Measurements from ENCODE around the gene UTS2B. TPM values are rescaled to one million over a fixed set of nuclear protein-coding genes. Genes with fewer than 3 reads are reported as not detected.

The UTS2B gene
- total RNA-seq, 1 experiment from 2014 or later = not detected

DNA sequence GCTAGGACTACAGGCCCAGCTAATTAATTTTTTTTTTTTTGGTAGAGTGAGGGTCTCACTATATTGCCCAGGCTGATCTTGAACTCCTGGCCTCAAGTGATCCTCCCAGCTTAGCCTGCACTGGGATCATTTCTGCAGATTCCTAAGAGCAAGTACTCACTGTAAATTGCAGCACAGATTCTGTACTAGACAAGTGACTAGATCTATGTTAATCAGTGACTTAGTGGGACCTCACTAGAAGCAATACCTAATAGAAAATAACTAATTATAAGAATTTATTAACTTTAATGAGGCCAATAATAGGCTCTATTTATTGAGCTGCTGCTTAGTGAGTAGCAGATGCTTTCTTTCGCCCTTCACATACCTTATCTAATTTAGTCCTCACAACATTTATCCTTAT, 10.6 kb upstream of the UTS2B start:
- Histone ChIP-seq H3K36me3 (no peaks in the 10 kb centered on the region), H3K27ac (no peak overlapping the region), H3K27me3 (no peaks in the 10 kb centered on the region), H3K4me3 (no peak overlapping the region), H3K4me1 (no peaks in the 10 kb centered on the region), H3K9me3 (replicated peaks) (no peaks in the 10 kb centered on the region)
- no peak for DNase-seq

DNA sequence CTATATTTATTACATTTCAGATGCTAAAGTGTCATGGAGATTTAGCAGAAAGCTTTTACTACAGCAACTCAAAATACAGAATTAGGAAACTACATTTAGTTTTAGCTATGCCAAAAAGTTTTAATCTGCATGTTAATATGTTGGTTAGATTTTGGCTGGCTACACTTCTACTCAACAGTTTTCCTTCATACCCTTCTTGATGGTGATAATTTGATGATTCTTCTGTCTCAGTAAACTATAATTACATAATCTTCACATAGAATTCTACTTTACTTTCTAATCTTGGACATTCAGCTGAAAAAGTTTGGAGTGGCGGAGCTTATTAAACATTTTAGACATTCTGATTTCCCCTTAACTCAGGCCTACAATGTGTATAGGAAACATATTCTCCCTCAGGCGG, 10.0 kb upstream of the UTS2B start:
- DNase-seq = no peak
- Histone ChIP-seq H3K36me3 (no peaks in the 10 kb centered on the region), H3K4me3 (no peak overlapping the region), H3K27ac (no peak overlapping the region), H3K9me3 (replicated peaks) (no peaks in the 10 kb centered on the region), H3K27me3 (no peaks in the 10 kb centered on the region), H3K4me1 (no peaks in the 10 kb centered on the region)

DNA sequence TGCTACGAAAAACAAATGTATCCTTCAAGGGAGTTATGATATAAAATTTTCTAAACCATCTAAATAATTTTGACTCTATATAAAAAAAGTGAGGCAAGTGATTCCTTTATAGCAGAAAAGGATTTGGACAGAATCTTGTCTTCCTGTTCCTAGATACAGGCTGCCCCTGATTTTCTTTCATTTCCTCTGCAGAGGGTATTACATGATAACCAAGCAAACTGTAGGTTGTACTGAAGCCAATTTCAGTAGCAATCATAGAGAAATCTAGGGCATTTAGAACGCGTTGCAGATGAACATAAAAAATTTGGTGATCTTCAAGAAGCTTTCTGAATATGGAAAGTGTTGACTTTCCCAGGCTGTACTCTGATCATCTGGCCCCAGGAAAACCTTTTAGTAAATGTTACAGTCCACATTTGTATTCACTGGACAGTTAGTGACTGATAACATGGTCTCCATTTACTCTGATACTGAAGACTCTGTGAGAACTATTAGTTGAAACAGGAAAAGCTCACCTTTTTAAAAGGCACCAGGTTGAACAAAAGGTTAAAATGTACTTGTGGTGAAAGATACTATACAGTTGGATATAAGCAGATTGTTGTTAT, 9.1 kb upstream of the UTS2B start:
- Histone ChIP-seq H3K9me3 (replicated peaks) (no peaks in the 10 kb centered on the region), H3K27me3 (no peaks in the 10 kb centered on the region), H3K4me3 (no peak overlapping the region), H3K27ac (no peak overlapping the region), H3K4me1 (no peaks in the 10 kb centered on the region), H3K36me3 (no peaks in the 10 kb centered on the region)
- DNase-seq = no peak

DNA sequence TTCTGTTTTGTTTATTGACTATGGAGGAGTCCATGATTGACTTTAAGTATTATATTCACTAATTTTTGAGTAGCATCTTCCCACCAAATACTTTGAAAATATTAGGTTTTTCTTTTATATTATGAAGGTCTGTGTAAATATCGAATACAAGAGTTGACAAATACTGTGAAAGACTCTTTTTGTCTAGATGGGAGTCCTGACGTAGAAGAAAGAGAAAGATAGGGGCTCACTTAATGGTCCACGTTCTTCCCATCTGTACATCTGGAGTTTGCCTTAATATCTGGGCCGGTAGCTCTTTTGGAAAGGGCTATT, 7.8 kb upstream of the UTS2B start:
- Histone ChIP-seq H3K4me1 (no peaks in the 10 kb centered on the region), H3K27ac (no peak overlapping the region), H3K27me3 (no peaks in the 10 kb centered on the region), H3K9me3 (replicated peaks) (no peaks in the 10 kb centered on the region), H3K4me3 (no peak overlapping the region), H3K36me3 (no peaks in the 10 kb centered on the region)
- DNase-seq = no peak

DNA sequence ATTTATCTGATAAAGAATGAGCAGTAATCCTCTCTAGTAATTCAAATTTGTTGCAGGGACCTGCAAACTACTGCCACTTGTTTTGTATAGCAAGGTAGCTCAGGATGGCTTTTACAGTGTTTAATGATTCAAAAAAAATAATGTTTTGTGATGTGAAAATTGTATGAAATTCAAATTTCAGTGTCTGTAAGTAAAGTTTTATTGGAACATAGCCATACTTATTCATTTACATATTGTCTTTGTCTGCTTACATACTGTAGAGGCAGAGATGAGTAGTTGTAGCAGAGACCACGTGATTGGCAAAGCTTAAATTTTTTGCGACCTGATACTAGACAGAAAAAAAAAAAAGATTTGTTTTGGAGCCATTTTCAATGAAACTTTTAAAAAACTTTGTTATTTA, 6.5 kb upstream of the UTS2B start:
- no peaks in the 10 kb centered on the region for H3K4me1 ChIP-seq
- no peaks in the 10 kb centered on the region for H3K9me3 ChIP-seq (replicated peaks)
- DNase-seq = no peak
- H3K36me3 ChIP-seq = no peaks in the 10 kb centered on the region
- H3K4me3 ChIP-seq = no peak overlapping the region
- H3K27ac ChIP-seq = no peak overlapping the region
- H3K27me3 ChIP-seq = no peaks in the 10 kb centered on the region

DNA sequence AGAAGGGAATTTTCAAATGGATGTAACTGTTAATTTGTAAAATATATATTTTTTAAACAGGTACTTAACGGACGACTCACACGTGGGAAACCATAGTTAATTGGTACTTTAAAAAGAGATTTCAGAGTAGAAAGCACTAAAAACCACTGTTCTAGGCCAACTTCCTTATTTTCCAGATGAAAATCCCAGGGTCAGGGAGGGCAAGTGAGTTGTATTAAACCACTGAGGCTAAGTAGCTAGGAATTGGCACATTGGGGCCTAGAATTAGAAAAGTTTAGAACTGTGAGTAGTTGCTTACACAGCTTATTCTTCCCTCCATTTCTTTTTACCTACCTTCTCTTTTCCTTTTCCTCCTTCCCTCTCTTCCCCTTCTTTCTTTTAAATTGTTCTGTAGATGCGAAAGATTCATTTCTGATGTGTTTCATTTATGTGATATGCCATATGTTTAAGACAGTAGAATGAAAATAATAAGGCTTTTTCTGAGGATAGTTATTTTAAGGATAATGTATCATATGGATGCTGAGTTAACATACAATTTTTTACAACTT, 4.1 kb upstream of the UTS2B start:
- no peak overlapping the region for H3K27ac ChIP-seq
- no peaks in the 10 kb centered on the region for H3K4me1 ChIP-seq
- no peaks in the 10 kb centered on the region for H3K27me3 ChIP-seq
- no peaks in the 10 kb centered on the region for H3K36me3 ChIP-seq
- DNase-seq = no peak
- H3K4me3 ChIP-seq = no peak overlapping the region
- H3K9me3 ChIP-seq (replicated peaks) = no peaks in the 10 kb centered on the region

DNA sequence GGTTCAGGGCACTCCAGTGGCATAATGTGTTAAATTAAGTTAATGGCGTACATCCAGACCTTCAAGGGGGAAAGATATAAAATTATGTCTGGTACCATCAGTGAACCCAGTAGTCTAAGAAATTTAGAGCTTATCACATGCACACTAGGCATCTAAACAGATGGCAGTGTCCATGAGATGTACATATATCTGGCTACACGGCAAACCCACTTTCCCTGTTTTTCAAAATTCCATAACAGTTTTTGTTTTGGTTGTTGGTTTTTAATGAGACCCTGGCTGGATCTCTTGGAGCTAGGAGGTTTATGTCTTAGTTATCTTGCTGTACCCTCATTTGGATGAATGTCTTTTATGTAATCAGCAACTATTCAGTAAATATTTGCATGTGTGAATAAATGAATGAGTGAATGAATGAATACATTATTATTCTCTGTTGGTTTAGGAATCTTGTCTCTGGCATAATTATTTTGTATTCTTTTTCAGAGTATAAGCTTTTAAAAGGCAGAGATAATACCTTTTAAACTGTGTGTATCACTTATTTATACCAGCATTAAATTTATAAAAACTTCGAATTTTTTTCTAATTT, 3.1 kb upstream of the UTS2B start:
- no peaks in the 10 kb centered on the region for H3K9me3 ChIP-seq (replicated peaks)
- no peaks in the 10 kb centered on the region for H3K27me3 ChIP-seq
- H3K27ac ChIP-seq = no peak overlapping the region
- H3K4me3 ChIP-seq = no peak overlapping the region
- no peak for DNase-seq
- H3K4me1 ChIP-seq = no peaks in the 10 kb centered on the region
- H3K36me3 ChIP-seq = no peaks in the 10 kb centered on the region

DNA sequence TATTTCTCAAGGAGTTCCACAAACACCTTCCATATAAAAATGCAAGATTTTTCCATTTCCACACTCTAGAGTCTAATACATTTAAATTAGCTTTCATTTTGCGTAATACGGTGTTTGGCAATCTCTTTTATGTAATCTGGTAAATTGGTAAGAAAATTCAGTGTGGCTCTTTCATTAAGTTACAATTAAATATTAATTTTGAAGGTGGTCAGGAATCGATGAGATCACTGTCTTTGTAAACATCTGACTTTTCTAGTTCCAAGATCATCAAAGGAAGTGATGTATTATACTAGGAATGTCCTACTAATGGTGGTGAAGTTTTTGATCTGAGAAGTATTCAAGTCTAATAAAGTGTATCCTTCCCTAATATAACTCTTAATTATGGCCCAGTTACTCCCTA, 1.1 kb upstream of the UTS2B start:
- Histone ChIP-seq H3K4me3 (peak overlapping the region; percentile 93), H3K9me3 (replicated peaks) (no peaks in the 10 kb centered on the region), H3K27ac (no peak overlapping the region), H3K27me3 (no peaks in the 10 kb centered on the region), H3K4me1 (no peaks in the 10 kb centered on the region), H3K36me3 (no peaks in the 10 kb centered on the region)
- DNase-seq = no peak

DNA sequence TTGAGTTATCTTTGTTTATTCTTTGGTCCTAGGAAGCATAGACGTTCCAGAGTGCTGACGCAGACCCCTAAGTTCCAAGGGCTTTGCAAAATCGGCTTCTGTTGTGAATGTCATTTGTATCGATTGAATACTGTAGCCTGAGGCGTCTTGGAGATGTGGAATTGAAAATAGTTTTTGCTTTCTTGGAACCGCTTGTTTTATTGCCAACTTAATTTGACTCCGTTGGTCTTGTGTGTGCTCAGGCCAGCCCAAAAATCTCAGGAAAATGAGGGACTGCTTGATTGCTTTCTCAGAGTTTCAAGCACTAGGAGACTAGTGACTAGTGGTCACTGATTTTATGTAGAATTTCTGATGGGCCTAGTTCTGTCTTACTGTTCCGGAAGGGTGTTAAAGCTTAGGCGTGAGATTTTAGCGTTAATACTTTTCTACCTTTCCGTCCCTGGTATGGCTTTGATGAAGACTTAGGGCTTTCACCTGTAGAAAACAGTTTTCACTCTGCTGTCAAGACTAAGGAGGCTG, 263 bp upstream of the UTS2B start:
- Histone ChIP-seq H3K36me3 (no peaks in the 10 kb centered on the region), H3K27ac (peak overlapping the region; percentile 89), H3K4me1 (no peaks in the 10 kb centered on the region), H3K4me3 (peak overlapping the region; percentile 93), H3K9me3 (replicated peaks) (no peaks in the 10 kb centered on the region), H3K27me3 (no peaks in the 10 kb centered on the region)
- DNase-seq = no peak

DNA sequence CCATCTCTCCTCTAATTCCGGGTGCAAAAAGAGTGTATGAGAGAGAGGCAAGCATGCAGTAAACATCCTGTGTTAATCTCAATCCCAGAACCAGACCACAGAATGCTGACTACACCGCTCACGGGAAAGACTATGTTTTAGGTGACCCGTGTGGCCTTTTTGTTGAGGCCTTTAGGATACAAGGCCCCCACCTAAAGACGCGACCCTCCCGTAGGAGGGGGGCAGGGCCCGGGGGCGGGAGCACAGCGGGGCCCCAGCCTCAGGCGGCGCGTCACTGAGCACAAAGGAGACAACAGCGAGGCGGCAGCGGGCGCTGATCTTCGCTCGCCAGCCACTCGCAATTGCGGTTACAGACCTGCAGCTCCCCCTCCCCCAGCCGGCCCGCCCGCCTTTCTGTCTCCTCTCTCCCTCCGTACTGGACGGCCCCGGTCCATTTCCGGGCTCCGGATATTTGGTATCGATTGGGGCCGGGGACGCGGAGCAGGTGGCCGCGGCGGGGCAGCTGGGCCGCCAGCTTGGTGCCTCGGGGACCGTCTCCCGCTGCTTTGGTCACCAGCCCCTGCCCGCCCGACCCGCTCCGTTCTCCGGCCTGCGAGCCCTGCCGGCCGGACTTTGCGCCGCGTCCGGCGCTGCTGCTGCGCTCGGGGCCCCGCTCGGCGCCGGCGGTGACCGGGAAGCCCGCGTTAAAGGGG, 1.2 kb downstream of the UTS2B start, which contains the start of gene CCDC50:
TSS of gene CCDC50 (plus strand) at position 433 of the 692 bp plus-strand sequence. CDS start 281 bp downstream, outside the sequence.
- Histone ChIP-seq H3K27ac (peak within 1 kb of the TSS; percentile 89), H3K36me3 (no peaks in the 10 kb centered on the region), H3K4me1 (no peaks in the 10 kb centered on the region), H3K4me3 (peak within 1 kb of the TSS; percentile 93), H3K27me3 (no peaks in the 10 kb centered on the region), H3K9me3 (replicated peaks) (no peaks in the 10 kb centered on the region)
- peak; percentile 65 for DNase-seq

DNA sequence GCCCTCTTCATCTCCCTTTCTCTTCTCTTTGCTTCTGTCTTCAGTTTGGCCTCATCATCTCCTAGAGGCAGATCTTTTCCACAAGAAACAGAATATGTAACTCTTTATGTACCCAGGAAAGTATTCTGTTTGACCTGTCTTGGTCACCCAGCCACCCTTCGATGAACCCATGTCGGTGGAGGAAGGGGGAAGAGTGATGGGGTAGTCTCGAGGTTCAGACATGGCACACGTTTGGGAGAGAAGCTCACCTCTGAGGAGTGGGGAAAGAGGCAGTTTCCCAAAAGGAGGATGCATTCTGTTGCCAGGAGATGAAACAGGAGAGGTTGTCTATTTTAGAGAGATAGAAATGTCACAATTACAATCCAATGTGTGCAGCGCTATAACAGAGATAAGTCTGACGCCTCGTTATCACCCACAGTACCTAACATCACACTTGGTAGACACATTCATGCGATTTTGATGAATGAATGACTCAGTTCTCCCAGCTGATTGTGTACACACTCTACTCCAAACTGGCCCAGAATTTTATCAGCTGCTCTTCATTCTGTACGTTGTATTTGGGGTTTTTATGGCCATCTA, 1.9 kb downstream of the UTS2B start:
- H3K4me1 ChIP-seq = no peaks in the 10 kb centered on the region
- peak overlapping the region; percentile 93 for H3K4me3 ChIP-seq
- no peaks in the 10 kb centered on the region for H3K9me3 ChIP-seq (replicated peaks)

DNA sequence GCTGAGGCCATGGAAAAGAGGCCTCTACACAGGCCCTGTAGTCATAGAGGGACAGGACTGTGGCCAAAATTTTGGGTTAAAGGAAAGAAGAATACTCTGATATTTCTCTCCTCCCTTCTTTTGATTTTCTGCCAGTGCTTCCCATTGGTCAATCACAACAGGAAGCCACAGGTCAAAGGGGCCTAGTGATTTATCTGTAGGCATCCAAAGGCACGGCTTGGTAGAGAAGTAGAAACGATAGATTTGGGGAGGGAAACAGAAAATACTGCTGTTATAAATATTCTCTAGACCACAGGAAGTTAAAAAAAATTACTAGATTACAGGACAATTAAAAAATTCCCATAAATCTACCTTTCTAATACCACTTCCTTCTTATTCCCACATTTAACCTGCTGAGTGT, 2.8 kb downstream of the UTS2B start:
- no peaks in the 10 kb centered on the region for H3K9me3 ChIP-seq (replicated peaks)
- no peaks in the 10 kb centered on the region for H3K27me3 ChIP-seq
- no peak overlapping the region for H3K4me3 ChIP-seq
- H3K27ac ChIP-seq = no peak overlapping the region
- H3K4me1 ChIP-seq = no peaks in the 10 kb centered on the region
- H3K36me3 ChIP-seq = no peaks in the 10 kb centered on the region
- no peak for DNase-seq

More for the DNA sequence above, 1.9 kb downstream of the UTS2B start:
- Histone ChIP-seq H3K36me3 (no peaks in the 10 kb centered on the region), H3K27me3 (no peaks in the 10 kb centered on the region), H3K27ac (peak overlapping the region; percentile 89)
- peak in 1 of 2 experiments; percentile 2 for DNase-seq

DNA sequence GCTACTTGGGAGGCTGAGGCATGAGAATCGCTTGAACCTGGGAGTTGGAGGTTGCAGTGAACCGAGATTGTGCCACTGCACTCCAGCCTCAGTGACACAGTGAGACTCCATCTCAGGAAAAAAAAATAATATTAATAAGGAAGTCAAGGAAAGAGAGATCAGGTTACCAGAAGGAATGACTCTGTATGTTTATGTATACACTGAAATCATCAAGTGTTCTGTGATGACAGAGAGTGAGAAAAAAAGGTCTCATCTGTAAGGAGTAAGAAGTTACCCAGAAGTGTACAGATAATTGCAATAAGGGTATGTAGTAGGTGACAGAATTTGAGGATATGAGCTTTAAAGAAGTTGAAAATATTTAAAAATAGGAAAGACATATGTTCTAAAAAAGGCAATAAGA, 5.4 kb downstream of the UTS2B start:
- Histone ChIP-seq H3K36me3 (no peaks in the 10 kb centered on the region), H3K27ac (no peak overlapping the region), H3K27me3 (no peaks in the 10 kb centered on the region), H3K9me3 (replicated peaks) (no peaks in the 10 kb centered on the region), H3K4me1 (no peaks in the 10 kb centered on the region), H3K4me3 (no peak overlapping the region)
- no peak for DNase-seq

DNA sequence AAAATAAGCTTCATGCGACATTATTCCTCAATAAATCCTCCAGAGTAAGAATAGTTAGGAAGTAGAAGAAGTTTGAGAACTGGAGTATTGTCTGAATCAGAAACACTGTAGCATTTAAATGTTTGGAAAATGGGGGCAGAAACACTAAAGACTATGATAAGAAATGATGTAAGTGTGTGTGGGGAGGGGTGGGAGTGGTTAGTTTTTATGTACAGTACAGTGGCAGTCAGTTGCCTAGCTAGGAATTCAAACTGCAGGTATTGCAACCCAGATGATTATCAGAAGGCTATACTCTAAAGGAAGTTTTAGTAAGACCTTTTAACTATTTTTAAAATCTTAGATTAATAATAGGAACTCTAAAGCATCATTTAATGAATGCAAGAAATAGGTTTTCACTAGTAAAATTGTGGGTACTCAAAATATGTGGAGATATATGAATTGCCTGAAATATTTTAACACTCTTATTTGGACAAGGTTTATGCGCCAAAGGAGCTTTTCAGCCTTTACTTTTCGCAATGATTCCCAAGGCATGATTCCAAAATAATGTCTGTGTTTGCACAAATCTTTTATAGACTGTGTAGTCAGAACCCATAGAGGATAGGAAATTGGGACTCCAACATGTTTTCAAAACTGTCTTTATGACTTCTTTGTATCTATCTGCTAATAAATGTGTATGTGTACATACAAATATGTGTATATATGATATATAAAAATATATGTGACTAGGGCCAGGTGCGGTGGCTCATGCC, 9.1 kb downstream of the UTS2B start:
- Histone ChIP-seq H3K9me3 (replicated peaks) (no peaks in the 10 kb centered on the region), H3K27me3 (no peaks in the 10 kb centered on the region), H3K4me3 (no peak overlapping the region), H3K27ac (no peak overlapping the region), H3K36me3 (no peaks in the 10 kb centered on the region), H3K4me1 (no peaks in the 10 kb centered on the region)
- no peak for DNase-seq

Data from SJCRH30 (cell line).